BLaER1 treated with 17β-estradiol and CSF1 and Interleukin-3, amounts not matched to agents 10 nM and 100 nM (cell line): ENCODE results near the gene PSMG1.
A peak's percentile ranks its signal among the peaks of the same experiment; 100 is the strongest.
"Not testable (repeated sequence)": the region's sequence is repeated elsewhere in the genome, so short reads cannot be mapped to it uniquely, and the experiment has no call there.

Experiments used
- H3K27ac ChIP-seq, 11 experiments: shearing (Covaris generic); formaldehyde crosslinking; 2 replicates each; pipeline ENCODE4 v1.8.1; 2022
- H3K27me3 ChIP-seq, 11 experiments: shearing (Covaris generic); formaldehyde crosslinking; 2 replicates each; pipeline ENCODE4 v1.8.1; 2022
- H3K36me3 ChIP-seq, 11 experiments: shearing (Covaris generic); formaldehyde crosslinking; 2 replicates each; pipeline ENCODE4 v1.8.1; 2022
- H3K4me1 ChIP-seq, 10 experiments: shearing (Covaris generic); formaldehyde crosslinking; 2 replicates each; pipeline ENCODE4 v1.8.1; 2022
- H3K4me2 ChIP-seq, 11 experiments: shearing (Covaris generic); formaldehyde crosslinking; 2 replicates each; pipeline ENCODE4 v1.8.1; 2022
- H3K4me3 ChIP-seq, 10 experiments: shearing (Covaris generic); formaldehyde crosslinking; 2 replicates each; pipeline ENCODE4 v1.8.1; 2022
- H3K9ac ChIP-seq, 11 experiments: shearing (Covaris generic); formaldehyde crosslinking; 2 replicates each; pipeline ENCODE4 v1.8.1; 2022
- H3K9me3 ChIP-seq, 11 experiments: shearing (Covaris generic); formaldehyde crosslinking; replicated peaks in 1 of 11; 2 replicates each; pipeline ENCODE4 v1.8.1; 2022
- H4K20me1 ChIP-seq, 11 experiments: shearing (Covaris generic); formaldehyde crosslinking; 2 replicates each; pipeline ENCODE4 v1.8.1; 2022
- Cebpa-rat ChIP-seq, 11 experiments: shearing (Covaris generic); IDR thresholded peaks; 2 replicates each; pipeline ENCODE4 v1.8.1; 2022

The PSMG1 gene, protein sequence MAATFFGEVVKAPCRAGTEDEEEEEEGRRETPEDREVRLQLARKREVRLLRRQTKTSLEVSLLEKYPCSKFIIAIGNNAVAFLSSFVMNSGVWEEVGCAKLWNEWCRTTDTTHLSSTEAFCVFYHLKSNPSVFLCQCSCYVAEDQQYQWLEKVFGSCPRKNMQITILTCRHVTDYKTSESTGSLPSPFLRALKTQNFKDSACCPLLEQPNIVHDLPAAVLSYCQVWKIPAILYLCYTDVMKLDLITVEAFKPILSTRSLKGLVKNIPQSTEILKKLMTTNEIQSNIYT

DNA sequence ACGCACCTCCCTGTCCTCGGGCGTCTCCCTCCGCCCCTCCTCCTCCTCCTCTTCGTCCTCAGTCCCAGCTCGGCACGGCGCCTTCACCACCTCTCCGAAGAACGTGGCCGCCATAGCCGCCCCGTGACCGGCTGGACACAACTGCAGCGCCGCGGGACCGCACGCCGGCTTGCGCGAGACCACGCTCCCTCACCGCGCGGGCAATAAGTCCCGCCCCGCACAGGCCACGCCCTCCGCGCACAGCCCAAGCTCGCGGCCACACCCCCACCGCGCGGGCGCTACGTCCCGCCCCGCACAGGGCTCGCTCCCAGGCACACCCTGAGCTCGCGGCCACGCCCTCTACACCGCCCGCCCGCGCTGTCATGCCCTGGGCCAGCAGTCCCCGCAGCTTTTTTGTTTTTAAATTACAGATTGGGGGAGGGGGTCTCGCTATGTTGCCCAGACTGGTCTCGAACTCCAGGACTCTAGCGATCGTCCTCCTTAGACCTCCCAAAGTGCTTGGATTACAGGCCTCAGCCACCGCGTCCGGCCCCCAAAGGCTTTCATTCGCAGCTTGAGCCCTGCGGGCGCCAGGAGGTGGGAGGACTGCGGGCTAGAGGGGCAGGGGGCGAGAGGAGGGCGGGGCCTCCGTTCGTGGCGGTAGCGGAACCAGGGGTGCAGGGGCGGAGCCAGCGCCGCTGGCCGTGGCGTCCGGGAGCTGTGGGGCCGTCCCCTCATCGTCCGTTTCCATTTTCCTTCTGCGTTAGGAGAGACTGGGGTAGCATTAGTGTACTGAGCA lies at the start of gene PSMG1:
PSMG1 (minus strand) TSS at position 180 of the 778 bp plus-strand sequence; CDS start at position 114, 66 bp downstream.
- Histone ChIP-seq H3K4me3 (peak within 1 kb of the TSS; percentile 71 to 99 (median 96)), H3K27ac (peak within 1 kb of the TSS; percentile 80 to 97 (median 90)), H3K9ac (peak within 1 kb of the TSS; percentile 86 to 98 (median 94)), H3K4me1 (peaks cover 11 to 42% (median 33%) of the 10 kb centered on the region in 10 experiments), H3K4me2 (peak within 1 kb of the TSS; percentile 82 to 96 (median 90)), H4K20me1 (peaks cover 0 to 33% (median 7%) of the 10 kb centered on the region in 11 experiments; a peak in 11 of 22 replicates), H3K9me3 (no peaks in the 10 kb centered on the region), H3K36me3 (peaks cover 11 to 29% (median 21%) of the 10 kb centered on the region in 11 experiments), H3K27me3 (no peaks in the 10 kb centered on the region)
- no peak for TF ChIP-seq Cebpa-rat (IDR thresholded peaks at IDR 0.05)

DNA sequence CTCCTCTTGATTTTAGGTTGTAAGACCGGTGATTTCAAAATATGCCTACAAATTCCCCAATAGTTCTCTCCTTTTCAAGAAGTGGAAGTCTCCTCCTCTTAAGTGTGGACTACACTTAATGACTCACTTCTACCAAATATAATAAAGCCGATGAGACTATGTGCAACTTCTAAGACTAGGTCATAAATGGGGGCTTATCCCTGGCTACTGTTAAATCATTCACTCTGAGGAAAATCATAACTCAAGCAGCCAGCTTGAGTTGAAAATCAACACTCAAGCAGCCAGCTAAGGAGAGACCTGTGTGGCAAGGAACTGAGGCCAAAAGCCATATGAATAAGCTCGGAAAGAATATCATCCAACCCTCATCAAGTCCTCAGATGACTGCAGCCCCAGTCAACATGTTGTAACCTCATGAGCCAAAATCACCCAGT lies 49.6 kb upstream of the PSMG1 start:
- H3K9me3 ChIP-seq, result no peaks in the 10 kb centered on the region
- peaks cover 4 to 59% (median 25%) of the 10 kb centered on the region in 11 experiments; a peak in 11 of 22 replicates for H4K20me1 ChIP-seq
- H3K27ac ChIP-seq, result no peak overlapping the region
- H3K4me3 ChIP-seq, result no peak overlapping the region
- H3K36me3 ChIP-seq, result peaks cover 93 to 100% (median 100%) of the 10 kb centered on the region in 11 experiments
- H3K4me2 ChIP-seq, result no peak overlapping the region
- no peaks in the 10 kb centered on the region for H3K27me3 ChIP-seq
- no peaks in the 10 kb centered on the region for H3K4me1 ChIP-seq
- no peak for TF ChIP-seq Cebpa-rat (IDR thresholded peaks at IDR 0.05)
- H3K9ac ChIP-seq, result no peak overlapping the region

DNA sequence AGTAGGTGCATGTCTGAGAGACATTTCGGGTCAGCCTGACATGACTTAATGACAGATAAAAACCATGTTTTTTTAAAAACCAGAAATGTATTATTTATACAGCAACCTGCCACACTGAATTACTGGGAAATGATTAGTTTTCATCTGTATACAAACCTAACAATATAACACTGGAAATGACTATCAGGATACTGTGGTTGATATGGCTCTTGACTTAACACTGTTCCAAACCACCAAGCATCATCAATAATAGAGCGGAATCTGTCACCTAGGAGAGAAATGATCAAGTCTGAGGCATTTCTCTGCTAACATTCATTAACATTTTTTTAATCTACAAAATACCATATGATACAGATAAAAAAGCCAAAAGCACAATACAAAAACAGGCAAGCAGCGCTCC lies 41.7 kb upstream of the PSMG1 start:
- peaks cover 73 to 99% (median 91%) of the 10 kb centered on the region in 11 experiments for H3K36me3 ChIP-seq
- no peak overlapping the region for H3K4me3 ChIP-seq
- H4K20me1 ChIP-seq, result peaks cover 0 to 28% (median 5%) of the 10 kb centered on the region in 11 experiments; a peak in 5 of 22 replicates
- H3K4me1 ChIP-seq, result no peaks in the 10 kb centered on the region
- TF ChIP-seq Cebpa-rat (IDR thresholded peaks at IDR 0.05), result no peak
- H3K9ac ChIP-seq, result no peak overlapping the region
- H3K27me3 ChIP-seq, result no peaks in the 10 kb centered on the region
- H3K27ac ChIP-seq, result no peak overlapping the region
- no peaks in the 10 kb centered on the region for H3K9me3 ChIP-seq
- H3K4me2 ChIP-seq, result no peak overlapping the region

DNA sequence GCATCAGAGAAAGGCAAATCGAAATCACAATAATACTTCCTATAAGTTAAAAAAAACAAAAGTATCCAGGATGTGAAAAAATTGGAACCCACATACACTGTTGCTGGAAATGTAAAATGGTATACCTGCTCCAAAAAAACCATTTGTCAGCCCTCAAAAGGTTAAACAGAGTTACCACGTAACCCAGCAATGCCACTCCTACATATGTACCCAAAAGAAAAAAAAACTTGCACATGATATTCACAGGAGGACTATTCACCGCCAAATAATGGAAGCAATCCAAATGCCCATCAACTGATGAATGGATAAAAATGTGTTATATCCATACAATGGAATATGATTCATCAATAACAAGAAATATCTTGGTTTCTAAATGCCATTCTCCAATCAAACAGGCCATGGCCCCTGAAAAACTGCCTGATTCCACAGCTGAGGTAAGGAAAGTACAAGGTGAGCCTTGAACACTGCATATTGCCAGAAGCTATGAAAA lies 38.8 kb upstream of the PSMG1 start:
- no peaks in the 10 kb centered on the region for H3K27me3 ChIP-seq
- no peak overlapping the region for H3K4me3 ChIP-seq
- peaks cover 0 to 25% (median 0%) of the 10 kb centered on the region in 11 experiments; a peak in 3 of 22 replicates for H4K20me1 ChIP-seq
- no peak overlapping the region for H3K27ac ChIP-seq
- H3K9me3 ChIP-seq, result no peaks in the 10 kb centered on the region
- no peak overlapping the region for H3K9ac ChIP-seq
- H3K4me1 ChIP-seq, result no peaks in the 10 kb centered on the region
- TF ChIP-seq Cebpa-rat (IDR thresholded peaks at IDR 0.05), result no peak
- H3K4me2 ChIP-seq, result no peak overlapping the region
- peaks cover 74 to 98% (median 88%) of the 10 kb centered on the region in 11 experiments for H3K36me3 ChIP-seq

DNA sequence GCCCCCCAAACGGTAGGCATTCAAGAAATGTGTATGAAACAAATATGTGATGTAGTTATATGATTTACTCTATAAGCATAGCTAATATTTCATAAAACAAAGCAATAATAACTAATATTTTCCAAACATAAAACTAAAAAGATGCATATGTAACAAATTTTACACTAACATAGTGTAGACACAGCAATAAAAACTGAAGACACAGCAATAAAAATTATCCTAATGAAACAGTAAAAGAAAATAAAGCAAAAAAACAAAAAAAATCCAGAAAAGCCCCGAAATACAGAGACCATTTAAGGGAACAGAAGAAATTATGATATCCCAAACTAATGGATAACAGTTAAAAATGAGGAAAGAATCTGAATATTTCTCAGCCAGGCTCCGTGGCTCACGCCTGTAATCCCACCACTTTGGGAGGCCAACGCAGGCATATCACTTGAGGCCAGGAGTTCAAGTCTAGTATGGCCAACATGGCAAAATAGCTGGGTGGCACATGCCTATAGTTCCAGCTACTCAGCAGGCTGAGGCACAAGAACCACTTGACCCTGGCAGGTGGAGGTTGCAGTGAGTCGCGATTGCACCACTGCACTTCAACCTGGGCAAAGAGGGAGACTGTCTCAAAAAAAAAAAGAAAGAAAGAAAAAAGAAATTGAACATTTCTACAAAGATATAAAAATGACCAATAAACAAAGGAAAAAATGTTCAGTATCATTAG lies 38.2 kb upstream of the PSMG1 start:
- TF ChIP-seq Cebpa-rat (IDR thresholded peaks at IDR 0.05), result no peak
- Histone ChIP-seq H3K27ac (no peak overlapping the region), H3K9me3 (no peaks in the 10 kb centered on the region), H3K4me1 (no peaks in the 10 kb centered on the region), H3K9ac (no peak overlapping the region), H3K27me3 (no peaks in the 10 kb centered on the region), H3K4me2 (no peak overlapping the region), H3K36me3 (peaks cover 69 to 96% (median 87%) of the 10 kb centered on the region in 11 experiments), H3K4me3 (no peak overlapping the region), H4K20me1 (peaks cover 0 to 19% (median 0%) of the 10 kb centered on the region in 11 experiments; a peak in 1 of 22 replicates)

DNA sequence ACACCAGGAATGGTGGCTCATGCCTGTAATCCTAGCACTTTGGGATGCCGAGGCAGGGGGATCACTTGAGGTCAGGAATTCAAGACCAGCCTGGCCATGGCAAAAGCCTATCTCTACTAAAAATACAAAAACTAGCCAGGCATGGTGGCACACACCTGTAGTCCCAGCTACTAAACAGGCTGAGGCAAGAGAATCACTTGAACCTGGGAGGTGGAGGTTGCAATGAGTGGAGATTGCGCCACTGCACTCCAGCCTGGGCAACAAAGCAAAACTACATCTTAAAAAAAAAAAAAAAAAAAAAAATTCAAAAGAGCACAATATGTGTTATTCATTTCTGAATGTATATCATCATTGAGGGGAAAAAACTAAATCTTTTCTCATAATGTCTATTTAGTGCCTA lies 37.6 kb upstream of the PSMG1 start:
- not testable (repeated sequence) for H3K27ac ChIP-seq, H3K9me3 ChIP-seq, H3K4me2 ChIP-seq, H3K4me1 ChIP-seq, H3K9ac ChIP-seq, H3K27me3 ChIP-seq, H3K4me3 ChIP-seq
- peaks cover 0 to 14% (median 0%) of the 10 kb centered on the region in 11 experiments; a peak in 1 of 22 replicates for H4K20me1 ChIP-seq
- H3K36me3 ChIP-seq, result peaks cover 68 to 96% (median 89%) of the 10 kb centered on the region in 11 experiments

DNA sequence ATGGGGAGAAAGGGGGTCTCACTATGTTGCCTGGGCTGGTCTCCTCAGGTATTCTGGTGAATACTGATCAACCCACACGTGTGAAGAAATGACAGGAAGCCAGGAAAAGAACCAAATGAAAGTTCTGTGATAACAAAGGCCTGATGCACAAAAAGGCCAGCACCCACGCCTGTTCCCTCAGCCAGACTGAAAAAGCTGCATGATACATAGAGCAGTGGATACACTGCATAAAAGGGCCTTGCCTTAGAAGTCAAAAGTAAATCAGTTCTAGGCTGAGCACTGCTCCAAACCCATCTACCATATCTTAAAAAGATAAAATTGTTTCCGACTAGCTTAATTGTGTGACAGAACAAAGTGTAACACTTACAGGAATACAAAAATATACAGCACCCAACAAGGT lies 36.9 kb upstream of the PSMG1 start:
- H3K36me3 ChIP-seq, result peaks cover 71 to 98% (median 93%) of the 10 kb centered on the region in 11 experiments
- TF ChIP-seq Cebpa-rat (IDR thresholded peaks at IDR 0.05), result no peak
- H3K27ac ChIP-seq, result no peak overlapping the region
- H3K4me3 ChIP-seq, result no peak overlapping the region
- H3K9me3 ChIP-seq, result no peaks in the 10 kb centered on the region
- H3K27me3 ChIP-seq, result no peaks in the 10 kb centered on the region
- peaks cover 0 to 11% (median 0%) of the 10 kb centered on the region in 11 experiments; a peak in 1 of 22 replicates for H4K20me1 ChIP-seq
- no peaks in the 10 kb centered on the region for H3K4me1 ChIP-seq
- H3K4me2 ChIP-seq, result no peak overlapping the region
- no peak overlapping the region for H3K9ac ChIP-seq

DNA sequence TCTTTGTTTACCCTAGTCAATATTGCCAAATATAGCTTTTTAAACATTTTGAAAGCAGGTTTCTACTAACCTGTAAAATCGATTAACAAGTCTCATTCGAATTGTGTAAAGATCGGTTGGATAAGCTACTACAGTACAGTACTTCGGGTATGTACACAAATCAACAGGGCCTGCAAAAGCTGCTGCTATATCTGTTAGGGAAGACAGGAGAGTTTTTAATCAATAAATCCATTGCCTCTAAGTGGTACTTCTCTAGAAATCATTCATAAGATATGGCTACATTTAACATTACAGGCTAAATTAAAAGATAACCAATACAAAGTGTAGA lies 34.8 kb upstream of the PSMG1 start:
- 0 out of 22 replicates have a peak, but pooled peaks cover 0 to 14% (median 0%) of the 10 kb centered on the region in 11 experiments for H4K20me1 ChIP-seq
- no peaks in the 10 kb centered on the region for H3K27me3 ChIP-seq
- H3K4me1 ChIP-seq, result no peaks in the 10 kb centered on the region
- no peaks in the 10 kb centered on the region for H3K9me3 ChIP-seq
- no peak for TF ChIP-seq Cebpa-rat (IDR thresholded peaks at IDR 0.05)
- no peak overlapping the region for H3K4me3 ChIP-seq
- H3K4me2 ChIP-seq, result no peak overlapping the region
- H3K36me3 ChIP-seq, result peaks cover 60 to 98% (median 91%) of the 10 kb centered on the region in 11 experiments
- H3K27ac ChIP-seq, result no peak overlapping the region
- H3K9ac ChIP-seq, result no peak overlapping the region
